ENCODE measurements around the gene ZFYVE21.

DNA sequence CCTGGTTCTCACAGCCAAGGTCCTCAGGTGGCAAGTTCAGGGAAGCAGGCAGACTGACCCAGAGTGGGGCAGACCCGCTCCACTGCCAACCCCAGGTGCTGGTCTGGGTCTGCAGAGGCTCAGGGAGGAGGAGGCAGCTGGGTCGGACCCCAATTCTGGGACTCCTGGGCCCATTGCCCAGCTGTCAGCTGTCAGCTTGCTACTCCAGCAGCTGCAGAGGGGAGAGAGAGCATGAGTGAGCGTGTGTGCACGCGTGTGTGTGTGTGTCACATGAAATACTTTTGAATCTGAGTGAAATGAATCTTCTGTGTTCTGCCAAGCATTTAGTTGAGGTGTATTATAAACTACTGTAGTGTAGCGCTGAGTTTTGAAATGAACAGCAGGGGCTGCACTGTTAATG lies 31.1 kb upstream of the ZFYVE21 start:
- TF ChIP-seq, protein P1, sequence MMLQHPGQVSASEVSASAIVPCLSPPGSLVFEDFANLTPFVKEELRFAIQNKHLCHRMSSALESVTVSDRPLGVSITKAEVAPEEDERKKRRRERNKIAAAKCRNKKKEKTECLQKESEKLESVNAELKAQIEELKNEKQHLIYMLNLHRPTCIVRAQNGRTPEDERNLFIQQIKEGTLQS (IDR thresholded peaks at IDR 0.05) = no peak
- TF ChIP-seq, protein P2, sequence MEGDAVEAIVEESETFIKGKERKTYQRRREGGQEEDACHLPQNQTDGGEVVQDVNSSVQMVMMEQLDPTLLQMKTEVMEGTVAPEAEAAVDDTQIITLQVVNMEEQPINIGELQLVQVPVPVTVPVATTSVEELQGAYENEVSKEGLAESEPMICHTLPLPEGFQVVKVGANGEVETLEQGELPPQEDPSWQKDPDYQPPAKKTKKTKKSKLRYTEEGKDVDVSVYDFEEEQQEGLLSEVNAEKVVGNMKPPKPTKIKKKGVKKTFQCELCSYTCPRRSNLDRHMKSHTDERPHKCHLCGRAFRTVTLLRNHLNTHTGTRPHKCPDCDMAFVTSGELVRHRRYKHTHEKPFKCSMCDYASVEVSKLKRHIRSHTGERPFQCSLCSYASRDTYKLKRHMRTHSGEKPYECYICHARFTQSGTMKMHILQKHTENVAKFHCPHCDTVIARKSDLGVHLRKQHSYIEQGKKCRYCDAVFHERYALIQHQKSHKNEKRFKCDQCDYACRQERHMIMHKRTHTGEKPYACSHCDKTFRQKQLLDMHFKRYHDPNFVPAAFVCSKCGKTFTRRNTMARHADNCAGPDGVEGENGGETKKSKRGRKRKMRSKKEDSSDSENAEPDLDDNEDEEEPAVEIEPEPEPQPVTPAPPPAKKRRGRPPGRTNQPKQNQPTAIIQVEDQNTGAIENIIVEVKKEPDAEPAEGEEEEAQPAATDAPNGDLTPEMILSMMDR (IDR thresholded peaks at IDR 0.05; ENCODE audit: low read depth, low read length, missing input control) = no peak
- no peak for TF ChIP-seq TAF1 (conservative IDR thresholded peaks at IDR 0.05)
- TF ChIP-seq GABPA (IDR thresholded peaks at IDR 0.05 in 1 of 2, conservative IDR thresholded peaks at IDR 0.05 in 1 of 2) = no peak
- no peak for TF ChIP-seq JUND (IDR thresholded peaks at IDR 0.05)
- TF ChIP-seq, protein P3, sequence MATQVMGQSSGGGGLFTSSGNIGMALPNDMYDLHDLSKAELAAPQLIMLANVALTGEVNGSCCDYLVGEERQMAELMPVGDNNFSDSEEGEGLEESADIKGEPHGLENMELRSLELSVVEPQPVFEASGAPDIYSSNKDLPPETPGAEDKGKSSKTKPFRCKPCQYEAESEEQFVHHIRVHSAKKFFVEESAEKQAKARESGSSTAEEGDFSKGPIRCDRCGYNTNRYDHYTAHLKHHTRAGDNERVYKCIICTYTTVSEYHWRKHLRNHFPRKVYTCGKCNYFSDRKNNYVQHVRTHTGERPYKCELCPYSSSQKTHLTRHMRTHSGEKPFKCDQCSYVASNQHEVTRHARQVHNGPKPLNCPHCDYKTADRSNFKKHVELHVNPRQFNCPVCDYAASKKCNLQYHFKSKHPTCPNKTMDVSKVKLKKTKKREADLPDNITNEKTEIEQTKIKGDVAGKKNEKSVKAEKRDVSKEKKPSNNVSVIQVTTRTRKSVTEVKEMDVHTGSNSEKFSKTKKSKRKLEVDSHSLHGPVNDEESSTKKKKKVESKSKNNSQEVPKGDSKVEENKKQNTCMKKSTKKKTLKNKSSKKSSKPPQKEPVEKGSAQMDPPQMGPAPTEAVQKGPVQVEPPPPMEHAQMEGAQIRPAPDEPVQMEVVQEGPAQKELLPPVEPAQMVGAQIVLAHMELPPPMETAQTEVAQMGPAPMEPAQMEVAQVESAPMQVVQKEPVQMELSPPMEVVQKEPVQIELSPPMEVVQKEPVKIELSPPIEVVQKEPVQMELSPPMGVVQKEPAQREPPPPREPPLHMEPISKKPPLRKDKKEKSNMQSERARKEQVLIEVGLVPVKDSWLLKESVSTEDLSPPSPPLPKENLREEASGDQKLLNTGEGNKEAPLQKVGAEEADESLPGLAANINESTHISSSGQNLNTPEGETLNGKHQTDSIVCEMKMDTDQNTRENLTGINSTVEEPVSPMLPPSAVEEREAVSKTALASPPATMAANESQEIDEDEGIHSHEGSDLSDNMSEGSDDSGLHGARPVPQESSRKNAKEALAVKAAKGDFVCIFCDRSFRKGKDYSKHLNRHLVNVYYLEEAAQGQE (IDR thresholded peaks at IDR 0.05) = no peak
- TF ChIP-seq, protein P4, sequence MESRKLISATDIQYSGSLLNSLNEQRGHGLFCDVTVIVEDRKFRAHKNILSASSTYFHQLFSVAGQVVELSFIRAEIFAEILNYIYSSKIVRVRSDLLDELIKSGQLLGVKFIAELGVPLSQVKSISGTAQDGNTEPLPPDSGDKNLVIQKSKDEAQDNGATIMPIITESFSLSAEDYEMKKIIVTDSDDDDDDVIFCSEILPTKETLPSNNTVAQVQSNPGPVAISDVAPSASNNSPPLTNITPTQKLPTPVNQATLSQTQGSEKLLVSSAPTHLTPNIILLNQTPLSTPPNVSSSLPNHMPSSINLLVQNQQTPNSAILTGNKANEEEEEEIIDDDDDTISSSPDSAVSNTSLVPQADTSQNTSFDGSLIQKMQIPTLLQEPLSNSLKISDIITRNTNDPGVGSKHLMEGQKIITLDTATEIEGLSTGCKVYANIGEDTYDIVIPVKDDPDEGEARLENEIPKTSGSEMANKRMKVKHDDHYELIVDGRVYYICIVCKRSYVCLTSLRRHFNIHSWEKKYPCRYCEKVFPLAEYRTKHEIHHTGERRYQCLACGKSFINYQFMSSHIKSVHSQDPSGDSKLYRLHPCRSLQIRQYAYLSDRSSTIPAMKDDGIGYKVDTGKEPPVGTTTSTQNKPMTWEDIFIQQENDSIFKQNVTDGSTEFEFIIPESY (IDR thresholded peaks at IDR 0.05) = no peak
- TF ChIP-seq, protein P5, sequence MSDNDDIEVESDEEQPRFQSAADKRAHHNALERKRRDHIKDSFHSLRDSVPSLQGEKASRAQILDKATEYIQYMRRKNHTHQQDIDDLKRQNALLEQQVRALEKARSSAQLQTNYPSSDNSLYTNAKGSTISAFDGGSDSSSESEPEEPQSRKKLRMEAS (IDR thresholded peaks at IDR 0.05) = no peak

Data from liver (tissue), 3 donors.